Parathyroid adenoma (tissue), 2 donors: Measurements from ENCODE around the gene ANTXRL.

Source experiments
- H2AFZ ChIP-seq: fragments of 300-600 bp; sonication (generic); one replicate; pipeline ENCODE4 v1.7.0; 2017; ENCODE audit warnings: antibody characterized with exemption, mild to moderate bottlenecking
- H3K27ac ChIP-seq: fragments of 300-600 bp; sonication (generic); one replicate; pipeline ENCODE4 v1.7.0; 2017
- H3K27me3 ChIP-seq: fragments of 300-600 bp; sonication (generic); one replicate; pipeline ENCODE4 v1.7.0; 2017; ENCODE audit warnings: low read length; ENCODE audit not compliant: control insufficient read depth, insufficient read depth
- H3K36me3 ChIP-seq: fragments of 300-600 bp; sonication (generic); one replicate; pipeline ENCODE4 v1.7.0; 2017; ENCODE audit warnings: low read length; ENCODE audit not compliant: control insufficient read depth, insufficient read depth
- H3K4me1 ChIP-seq: fragments of 300-600 bp; sonication (generic); one replicate; pipeline ENCODE4 v1.7.0; 2017; ENCODE audit warnings: control low read depth
- H3K4me2 ChIP-seq: fragments of 300-600 bp; sonication (generic); one replicate; pipeline ENCODE4 v1.7.0; 2017; ENCODE audit warnings: low read length
- H3K4me3 ChIP-seq: fragments of 300-600 bp; sonication (generic); one replicate; pipeline ENCODE4 v1.7.0; 2017; ENCODE audit warnings: low read depth, low read length
- H3K79me2 ChIP-seq: fragments of 300-600 bp; sonication (generic); one replicate; pipeline ENCODE4 v1.7.0; 2017; ENCODE audit warnings: control low read depth
- H3K9ac ChIP-seq: fragments of 300-600 bp; sonication (generic); one replicate; pipeline ENCODE4 v1.7.0; 2017; ENCODE audit warnings: mild to moderate bottlenecking
- H3K9me3 ChIP-seq: fragments of 300-600 bp; sonication (generic); one replicate; pipeline ENCODE4 v1.7.0; 2017; ENCODE audit warnings: low read length; ENCODE audit not compliant: control insufficient read depth
- CTCF ChIP-seq: fragments of 300-600 bp; sonication (generic); IDR thresholded peaks from one replicate; pipeline ENCODE4 v1.7.0; 2017; ENCODE audit warnings: antibody characterized with exemption, mild to moderate bottlenecking
- donor health status: primary hyperparathyroidism.

The ANTXRL gene

GRCh38 chr10:46287846-46288477, 1.2 kb downstream of the ANTXRL start:
- Histone ChIP-seq H3K9me3 (no peaks in the 10 kb centered on the region), H3K4me3 (no peak overlapping the region), H3K4me2 (no peak overlapping the region), H2AFZ (peak overlapping the region; percentile 71), H3K79me2 (no peaks in the 10 kb centered on the region), H3K36me3 (no peaks in the 10 kb centered on the region), H3K4me1 (peaks cover 36% of the 10 kb centered on the region), H3K9ac (no peak overlapping the region), H3K27ac (peak overlapping the region; percentile 41), H3K27me3 (no peaks in the 10 kb centered on the region)
- peak; percentile 7 for TF ChIP-seq CTCF

GRCh38 chr10:46288601-46289206, 1.9 kb downstream of the ANTXRL start:
- peak overlapping the region; percentile 41 for H3K27ac ChIP-seq
- H3K36me3 ChIP-seq, result no peaks in the 10 kb centered on the region
- H2AFZ ChIP-seq, result no peak overlapping the region
- peaks cover 35% of the 10 kb centered on the region for H3K4me1 ChIP-seq
- H3K27me3 ChIP-seq, result no peaks in the 10 kb centered on the region
- no peak for TF ChIP-seq CTCF
- H3K4me2 ChIP-seq, result no peak overlapping the region
- H3K4me3 ChIP-seq, result no peak overlapping the region
- H3K9me3 ChIP-seq, result no peaks in the 10 kb centered on the region
- H3K79me2 ChIP-seq, result no peaks in the 10 kb centered on the region
- H3K9ac ChIP-seq, result no peak overlapping the region

GRCh38 chr10:46289209-46289810, 2.5 kb downstream of the ANTXRL start:
- Histone ChIP-seq H3K9ac (no peak overlapping the region), H3K4me1 (peaks cover 35% of the 10 kb centered on the region), H3K4me3 (no peak overlapping the region), H3K79me2 (no peaks in the 10 kb centered on the region), H3K4me2 (no peak overlapping the region), H3K27ac (no peak overlapping the region), H3K9me3 (no peaks in the 10 kb centered on the region), H2AFZ (no peak overlapping the region), H3K36me3 (no peaks in the 10 kb centered on the region), H3K27me3 (no peaks in the 10 kb centered on the region)
- no peak for TF ChIP-seq CTCF

GRCh38 chr10:46290101-46290886, 3.5 kb downstream of the ANTXRL start:
- no peaks in the 10 kb centered on the region for H3K9me3 ChIP-seq
- no peak for TF ChIP-seq CTCF
- H3K9ac ChIP-seq, result no peak overlapping the region
- no peak overlapping the region for H2AFZ ChIP-seq
- no peaks in the 10 kb centered on the region for H3K36me3 ChIP-seq
- H3K4me2 ChIP-seq, result no peak overlapping the region
- H3K27me3 ChIP-seq, result no peaks in the 10 kb centered on the region
- no peak overlapping the region for H3K4me3 ChIP-seq
- H3K27ac ChIP-seq, result no peak overlapping the region
- no peaks in the 10 kb centered on the region for H3K79me2 ChIP-seq
- H3K4me1 ChIP-seq, result peaks cover 36% of the 10 kb centered on the region
